Fibroblast of lung (primary cell): ENCODE data around the gene YIPF3. TPM values are rescaled to one million over a fixed set of nuclear protein-coding genes. Genes with fewer than 3 reads are reported as not detected.

Experiments used
- DNase-seq, 2 donors: peaks; one replicate each; pipeline versions ENCODE4 v3.0.0 to v3.0.0-alpha.2; 2010; ENCODE audit warnings: low read depth in 2 of 2
- H2AFZ ChIP-seq: 2 replicates; pipeline ENCODE4 v1.5.1; 2012; ENCODE audit warnings: low read length, control low read depth, inconsistent platforms
- H3K27ac ChIP-seq: 2 replicates; pipeline ENCODE4 v1.5.1; 2011; ENCODE audit warnings: low read length, control low read depth; ENCODE audit not compliant: insufficient read depth
- H3K27me3 ChIP-seq: 2 replicates; pipeline ENCODE4 v1.5.1; 2011; ENCODE audit warnings: mild to moderate bottlenecking, low read length; ENCODE audit not compliant: control insufficient read depth, insufficient read depth
- H3K36me3 ChIP-seq: 2 replicates; pipeline ENCODE4 v1.5.1; 2011; ENCODE audit warnings: low read length; ENCODE audit not compliant: control insufficient read depth, insufficient read depth
- H3K4me1 ChIP-seq: 2 replicates; pipeline ENCODE4 v1.5.1; 2011; ENCODE audit warnings: low read length; ENCODE audit not compliant: control insufficient read depth, insufficient read depth; ENCODE audit errors: extremely low read depth
- H3K4me2 ChIP-seq: 2 replicates; pipeline ENCODE4 v1.5.1; 2011; ENCODE audit warnings: low read length, control low read depth; ENCODE audit not compliant: insufficient read depth; ENCODE audit errors: extremely low read depth
- H3K4me3 ChIP-seq, 4 experiments: fragments of 200-600 bp in 1 of 4; sonication (generic) in 1 of 4; replicated peaks in 1 of 4; 2 replicates each; pipeline ENCODE4 v1.5.1; 2011 to 2016; ENCODE audit warnings: low read length in 4 of 4, low read depth in 3 of 4, mild to moderate bottlenecking in 3 of 4, control low read depth in 2 of 4, inconsistent platforms in 1 of 4, mixed read lengths in 1 of 4; ENCODE audit not compliant: insufficient read depth in 1 of 4; ENCODE audit errors: control extremely low read depth in 1 of 4
- H3K79me2 ChIP-seq: 2 replicates; pipeline ENCODE4 v1.5.1; 2012; ENCODE audit warnings: mild to moderate bottlenecking, low read length, inconsistent platforms; ENCODE audit not compliant: control insufficient read depth, insufficient read depth
- H3K9ac ChIP-seq: 2 replicates; pipeline ENCODE4 v1.5.1; 2011; ENCODE audit warnings: mild to moderate bottlenecking, low read length, control low read depth; ENCODE audit not compliant: insufficient read depth
- H3K9me3 ChIP-seq: 2 replicates; pipeline ENCODE4 v1.5.1; 2012; ENCODE audit warnings: low read depth, low read length; ENCODE audit not compliant: control insufficient read depth, insufficient read depth
- H4K20me1 ChIP-seq: 2 replicates; pipeline ENCODE4 v1.5.1; 2011; ENCODE audit warnings: low read length; ENCODE audit not compliant: control insufficient read depth, insufficient read depth; ENCODE audit errors: extremely low read depth
- CTCF ChIP-seq, 2 donors: IDR thresholded peaks in 1 of 2; conservative IDR thresholded peaks in 1 of 2; 1 replicate in 1 of 2; 2 replicates in 1 of 2; pipeline ENCODE4 v1.5.1; 2011 to 2012; ENCODE audit warnings: low read length in 2 of 2, control low read depth in 1 of 2, inconsistent platforms in 1 of 2, low read depth in 1 of 2, mild to moderate bottlenecking in 1 of 2
- EZH2 ChIP-seq: IDR thresholded peaks from 2 replicates; pipeline ENCODE4 v1.5.1; 2012; ENCODE audit warnings: low read length, control low read depth, mild to moderate bottlenecking; ENCODE audit errors: missing control alignments
- polyA plus RNA-seq, 2 donors: library from polyadenylated mRNA; depleted of rRNA in 1 of 2; stranded (reverse) in 1 of 2; unstranded in 1 of 2; fragments of >200 nt; gene quantifications; 2 replicates each; pipeline ENCODE4 v1.2.1, GENCODE V29; 2011 to 2012; ENCODE audit warnings: missing spikeins in 1 of 2
- total RNA-seq: library from RNA; depleted of rRNA; stranded (reverse); fragments of >200 nt; gene quantifications from 2 replicates; pipeline ENCODE4 v1.2.1, GENCODE V29; 2014

YIPF3 gene
- total and polyA plus RNA-seq, 2 donors (not counting 1 experiment from before 2014, with no cell fraction given) = 106 to 173 TPM

- no peaks in the 10 kb centered on the region for H3K27me3 ChIP-seq
- peaks cover 38% of the 10 kb centered on the region for H3K36me3 ChIP-seq
- peaks cover 11% of the 10 kb centered on the region for H3K4me1 ChIP-seq
- DNase-seq = peak in 1 of 2 donors; percentile 11
- H3K27ac ChIP-seq = peak overlapping the region; percentile 86
- peak overlapping the region; percentile 99 for H3K4me2 ChIP-seq
- H3K9me3 ChIP-seq = no peaks in the 10 kb centered on the region
- TF ChIP-seq EZH2 (no peak), CTCF (conservative IDR thresholded peaks at IDR 0.05 in 1 of 2, IDR thresholded peaks at IDR 0.05 in 1 of 2; ENCODE audit: low read depth in 1 of 2, low read length in 2 of 2) (no peak)
- H3K9ac ChIP-seq = peak overlapping the region; percentile 87
- H3K79me2 ChIP-seq = peaks cover 49% of the 10 kb centered on the region
- H3K4me3 ChIP-seq = peak overlapping the region; percentile 74 to 99 (median 90)
- H2AFZ ChIP-seq = peak overlapping the region; percentile 98
- no peaks in the 10 kb centered on the region for H4K20me1 ChIP-seq
These were observed 1.0 kb upstream of the YIPF3 start for GRCh38 chr6:43517505-43518357.

- DNase-seq = no peak
- Histone ChIP-seq H3K9ac (peak overlapping the region; percentile 87), H2AFZ (peak overlapping the region; percentile 45), H3K4me1 (peaks cover 9% of the 10 kb centered on the region), H3K79me2 (peaks cover 49% of the 10 kb centered on the region), H3K4me3 (peak overlapping the region; percentile 74 to 99 (median 90)), H3K27me3 (no peaks in the 10 kb centered on the region), H3K36me3 (peaks cover 36% of the 10 kb centered on the region), H4K20me1 (no peaks in the 10 kb centered on the region), H3K4me2 (peak overlapping the region; percentile 94), H3K27ac (peak overlapping the region; percentile 86), H3K9me3 (no peaks in the 10 kb centered on the region)
- TF ChIP-seq EZH2 (no peak), CTCF (conservative IDR thresholded peaks at IDR 0.05 in 1 of 2, IDR thresholded peaks at IDR 0.05 in 1 of 2; ENCODE audit: low read depth in 1 of 2, low read length in 2 of 2) (no peak)
These were observed 394 bp downstream of the YIPF3 start for GRCh38 chr6:43516367-43516696.

GRCh38 chr6:43515808-43516207, 918 bp downstream of the YIPF3 start:
- Histone ChIP-seq H3K36me3 (peaks cover 35% of the 10 kb centered on the region), H3K4me3 (peak overlapping the region; percentile 74 to 99 (median 90)), H3K79me2 (peaks cover 49% of the 10 kb centered on the region), H3K27ac (peak overlapping the region; percentile 86), H3K27me3 (no peaks in the 10 kb centered on the region), H2AFZ (no peak overlapping the region), H3K4me1 (peaks cover 9% of the 10 kb centered on the region), H3K4me2 (peak overlapping the region; percentile 94), H4K20me1 (no peaks in the 10 kb centered on the region), H3K9ac (peak overlapping the region; percentile 87), H3K9me3 (no peaks in the 10 kb centered on the region)
- DNase-seq = no peak
- TF ChIP-seq EZH2 (no peak), CTCF (conservative IDR thresholded peaks at IDR 0.05 in 1 of 2, IDR thresholded peaks at IDR 0.05 in 1 of 2; ENCODE audit: low read depth in 1 of 2, low read length in 2 of 2) (no peak)
